WTC11 (cell line): ENCODE results near the gene VSTM2L. TPM values are rescaled to one million over a fixed set of nuclear protein-coding genes. Genes with fewer than 3 reads are reported as not detected.

Experiments used
- ATAC-seq: fragments of 200-7000 bp; cut with Tn5 transposase; 2 replicates; pipeline ENCODE4 v1.10.0; 2021; ENCODE audit warnings: mild to moderate bottlenecking, moderate library complexity
- CTCF ChIA-PET: fragments of 300-600 bp; sonication (Branson Sonifier 250); formaldehyde crosslinking; loops from one replicate; lab custom pipeline; 2021; ENCODE audit warnings: antibody characterized with exemption; lab: Charles Lee
- POLR2A ChIA-PET: fragments of 350-600 bp; sonication (Branson Sonifier 250); formaldehyde crosslinking; loops from one replicate; lab custom pipeline; 2021; ENCODE audit warnings: antibody characterized with exemption; lab: Charles Lee
- DNase-seq: peaks from one replicate; pipeline ENCODE4 v3.0.0; 2021; ENCODE audit warnings: low spot score
- H3K27ac Mint-ChIP-seq: 2 replicates; pipeline ENCODE4 v1.8.0; 2021; ENCODE audit warnings: mixed read lengths
- H3K27me3 Mint-ChIP-seq: 2 replicates; pipeline ENCODE4 v1.8.0; 2021; ENCODE audit warnings: low read depth, mild to moderate bottlenecking, moderate library complexity, mixed read lengths
- H3K36me3 Mint-ChIP-seq: 2 replicates; pipeline ENCODE4 v1.8.0; 2021; ENCODE audit warnings: mixed read lengths
- H3K4me1 Mint-ChIP-seq: 2 replicates; pipeline ENCODE4 v1.8.0; 2022; ENCODE audit warnings: mixed read lengths
- H3K4me3 Mint-ChIP-seq: 2 replicates; pipeline ENCODE4 v1.8.0; 2021; ENCODE audit warnings: mild to moderate bottlenecking, moderate library complexity, mixed read lengths
- H3K9me3 Mint-ChIP-seq: 2 replicates; pipeline ENCODE4 v1.8.0; 2021; ENCODE audit warnings: mixed read lengths
- CREB1 ChIP-seq: sonication (generic); formaldehyde crosslinking; IDR thresholded peaks from 2 replicates; pipeline ENCODE4 v1.8.0; 2023; ENCODE audit warnings: mild to moderate bottlenecking, missing genetic modification reagents
- CREM ChIP-seq: sonication (generic); formaldehyde crosslinking; IDR thresholded peaks from 2 replicates; pipeline ENCODE4 v1.8.1; 2022; ENCODE audit warnings: mild to moderate bottlenecking, missing genetic modification reagents, moderate library complexity
- FOXJ3 ChIP-seq: sonication (generic); formaldehyde crosslinking; IDR thresholded peaks from 2 replicates; pipeline ENCODE4 v1.9.0; 2021; ENCODE audit warnings: missing genetic modification reagents, mild to moderate bottlenecking, borderline replicate concordance
- FOXK1 ChIP-seq: sonication (generic); formaldehyde crosslinking; IDR thresholded peaks from 2 replicates; pipeline ENCODE4 v1.8.0; 2022; ENCODE audit warnings: mild to moderate bottlenecking, moderate library complexity, missing genetic modification reagents
- GABPB1 ChIP-seq: sonication (generic); formaldehyde crosslinking; IDR thresholded peaks from 2 replicates; pipeline ENCODE4 v1.8.1; 2023; ENCODE audit warnings: mild to moderate bottlenecking, missing genetic modification reagents
- GRHL2 ChIP-seq: fragments of 250-450 bp; sonication (Bioruptor Pico); IDR thresholded peaks from 2 replicates; pipeline ENCODE4 v1.8.0; 2022; ENCODE audit warnings: mild to moderate bottlenecking, moderate library complexity; ENCODE audit not compliant: insufficient replicate concordance, severe bottlenecking
- GTF2I ChIP-seq: fragments of 250-450 bp; sonication (Bioruptor Pico); conservative IDR thresholded peaks from 2 replicates; pipeline ENCODE4 v1.4.0; 2021; ENCODE audit warnings: mild to moderate bottlenecking
- JAZF1 ChIP-seq: fragments of 250-450 bp; sonication (Bioruptor Pico); IDR thresholded peaks from 2 replicates; pipeline ENCODE4 v1.9.0; 2021; ENCODE audit warnings: moderate library complexity, mild to moderate bottlenecking, inconsistent platforms
- NFATC4 ChIP-seq: fragments of 250-450 bp; sonication (Bioruptor Pico); IDR thresholded peaks from 2 replicates; pipeline ENCODE4 v1.9.0; 2021; ENCODE audit warnings: mild to moderate bottlenecking
- NFE2L1 ChIP-seq: sonication (generic); formaldehyde crosslinking; IDR thresholded peaks from 2 replicates; pipeline ENCODE4 v1.8.1; 2023; ENCODE audit warnings: missing genetic modification reagents
- NFYB ChIP-seq: sonication (generic); formaldehyde crosslinking; conservative IDR thresholded peaks from 2 replicates; pipeline ENCODE4 v1.8.0; 2022; ENCODE audit warnings: low read depth, missing genetic modification reagents
- NR2C2 ChIP-seq: sonication (generic); formaldehyde crosslinking; IDR thresholded peaks from 2 replicates; pipeline ENCODE4 v1.8.0; 2022; ENCODE audit warnings: mild to moderate bottlenecking, missing genetic modification reagents
- PRRX2 ChIP-seq: fragments of 250-450 bp; sonication (Bioruptor Pico); IDR thresholded peaks from 2 replicates; pipeline ENCODE4 v1.8.0; 2021; ENCODE audit warnings: mild to moderate bottlenecking
- SOX15 ChIP-seq: fragments of 250-450 bp; sonication (Bioruptor Pico); IDR thresholded peaks from 2 replicates; pipeline ENCODE4 v1.9.0; 2021; ENCODE audit warnings: mild to moderate bottlenecking
- ZNF219 ChIP-seq: sonication (generic); formaldehyde crosslinking; IDR thresholded peaks from 2 replicates; pipeline ENCODE4 v1.8.0; 2023; ENCODE audit warnings: missing genetic modification reagents, mild to moderate bottlenecking, borderline replicate concordance
- ZNF317 ChIP-seq: sonication (generic); formaldehyde crosslinking; IDR thresholded peaks from 2 replicates; pipeline ENCODE4 v1.8.1; 2023; ENCODE audit warnings: low read depth, mild to moderate bottlenecking, moderate library complexity, missing genetic modification reagents, borderline replicate concordance
- ZNF416 ChIP-seq: fragments of 250-450 bp; sonication (Bioruptor Pico); IDR thresholded peaks from 2 replicates; pipeline ENCODE4 v1.9.0; 2021; ENCODE audit warnings: mild to moderate bottlenecking, inconsistent platforms
- ZNF423 ChIP-seq: fragments of 250-450 bp; sonication (Bioruptor Pico); IDR thresholded peaks from 2 replicates; pipeline ENCODE4 v2.1.2; 2022; ENCODE audit warnings: mild to moderate bottlenecking, moderate library complexity
- total RNA-seq: library from RNA; stranded (reverse); gene quantifications from 3 replicates; pipeline ENCODE4 v1.2.3, GENCODE V29; 2021
- TF ChIP-seq, protein P1 (sequence below): sonication (generic); formaldehyde crosslinking; IDR thresholded peaks from 2 replicates; pipeline ENCODE4 v1.8.0; 2022; ENCODE audit warnings: mild to moderate bottlenecking, missing genetic modification reagents
- TF ChIP-seq, protein P2 (sequence below): sonication (generic); formaldehyde crosslinking; IDR thresholded peaks from 2 replicates; pipeline ENCODE4 v1.8.1; 2023; ENCODE audit warnings: mild to moderate bottlenecking, missing genetic modification reagents
- TF ChIP-seq, protein P3 (sequence below): sonication (generic); formaldehyde crosslinking; IDR thresholded peaks from 2 replicates; pipeline ENCODE4 v1.8.1; 2022; ENCODE audit warnings: missing genetic modification reagents, borderline replicate concordance
- TF ChIP-seq, protein P4 (sequence below): sonication (generic); formaldehyde crosslinking; IDR thresholded peaks from 2 replicates; pipeline ENCODE4 v1.8.1; 2023; ENCODE audit warnings: mild to moderate bottlenecking, missing genetic modification reagents, moderate library complexity

The VSTM2L gene
- total RNA-seq, 1 experiment from 2014 or later, result 1.9 TPM

DNA sequence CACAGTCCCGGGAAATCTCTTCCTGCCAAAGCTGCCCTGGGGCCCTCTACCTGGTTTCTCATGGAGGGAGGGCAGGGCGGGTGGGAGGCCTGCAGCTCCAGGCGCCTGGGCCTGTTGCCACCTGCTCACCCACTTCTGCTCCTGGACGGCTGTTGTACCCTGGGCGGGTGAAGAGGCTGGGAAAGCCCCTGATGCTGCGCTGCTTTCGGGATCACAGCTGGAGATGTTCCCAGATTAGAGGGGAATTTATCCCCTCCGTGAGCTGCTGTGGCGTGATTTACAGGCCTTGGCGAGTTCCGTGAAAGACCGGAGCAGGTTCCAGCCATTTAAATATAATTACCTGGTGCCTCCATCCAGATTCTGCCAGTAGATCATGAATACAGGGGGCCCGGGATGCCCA lies 12.3 kb upstream of the VSTM2L start:
- no peaks in the 10 kb centered on the region for H3K27me3 Mint-ChIP-seq
- no peak for DNase-seq

DNA sequence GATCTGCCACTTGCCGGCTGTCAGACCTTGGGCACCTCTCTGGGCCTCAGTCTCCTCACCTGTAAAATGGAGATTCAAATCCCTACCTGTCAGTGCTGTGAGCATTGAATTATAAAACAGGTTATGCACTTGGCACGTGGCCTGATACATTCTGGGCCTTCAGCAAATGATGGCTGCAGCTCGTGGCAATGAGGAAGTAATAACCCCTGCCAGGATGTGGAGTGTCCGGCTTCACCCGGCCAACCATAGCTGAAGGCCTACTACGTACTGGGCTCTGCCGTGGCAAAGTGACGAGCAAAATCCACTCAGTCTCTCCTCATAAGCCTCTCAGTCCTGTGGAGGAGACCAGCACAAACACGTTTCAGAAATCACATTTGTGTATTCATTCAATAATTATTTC lies 10.9 kb upstream of the VSTM2L start:
- no peak for TF ChIP-seq PRRX2 (CRISPR knock-in tag)
- TF ChIP-seq ZNF416, result no peak
- TF ChIP-seq FOXJ3 (CRISPR knock-in tag), result no peak
- no peak for TF ChIP-seq NFATC4 (CRISPR knock-in tag)
- no peak for TF ChIP-seq SOX15 (CRISPR knock-in tag)
- TF ChIP-seq FOXK1 (CRISPR knock-in tag), result no peak
- no peak for TF ChIP-seq NFE2L1
- TF ChIP-seq, protein P1, sequence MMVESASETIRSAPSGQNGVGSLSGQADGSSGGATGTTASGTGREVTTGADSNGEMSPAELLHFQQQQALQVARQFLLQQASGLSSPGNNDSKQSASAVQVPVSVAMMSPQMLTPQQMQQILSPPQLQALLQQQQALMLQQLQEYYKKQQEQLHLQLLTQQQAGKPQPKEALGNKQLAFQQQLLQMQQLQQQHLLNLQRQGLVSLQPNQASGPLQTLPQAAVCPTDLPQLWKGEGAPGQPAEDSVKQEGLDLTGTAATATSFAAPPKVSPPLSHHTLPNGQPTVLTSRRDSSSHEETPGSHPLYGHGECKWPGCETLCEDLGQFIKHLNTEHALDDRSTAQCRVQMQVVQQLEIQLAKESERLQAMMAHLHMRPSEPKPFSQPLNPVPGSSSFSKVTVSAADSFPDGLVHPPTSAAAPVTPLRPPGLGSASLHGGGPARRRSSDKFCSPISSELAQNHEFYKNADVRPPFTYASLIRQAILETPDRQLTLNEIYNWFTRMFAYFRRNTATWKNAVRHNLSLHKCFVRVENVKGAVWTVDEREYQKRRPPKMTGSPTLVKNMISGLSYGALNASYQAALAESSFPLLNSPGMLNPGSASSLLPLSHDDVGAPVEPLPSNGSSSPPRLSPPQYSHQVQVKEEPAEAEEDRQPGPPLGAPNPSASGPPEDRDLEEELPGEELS (CRISPR knock-in tag), result no peak
- TF ChIP-seq JAZF1 (CRISPR knock-in tag), result no peak
- TF ChIP-seq, protein P2, sequence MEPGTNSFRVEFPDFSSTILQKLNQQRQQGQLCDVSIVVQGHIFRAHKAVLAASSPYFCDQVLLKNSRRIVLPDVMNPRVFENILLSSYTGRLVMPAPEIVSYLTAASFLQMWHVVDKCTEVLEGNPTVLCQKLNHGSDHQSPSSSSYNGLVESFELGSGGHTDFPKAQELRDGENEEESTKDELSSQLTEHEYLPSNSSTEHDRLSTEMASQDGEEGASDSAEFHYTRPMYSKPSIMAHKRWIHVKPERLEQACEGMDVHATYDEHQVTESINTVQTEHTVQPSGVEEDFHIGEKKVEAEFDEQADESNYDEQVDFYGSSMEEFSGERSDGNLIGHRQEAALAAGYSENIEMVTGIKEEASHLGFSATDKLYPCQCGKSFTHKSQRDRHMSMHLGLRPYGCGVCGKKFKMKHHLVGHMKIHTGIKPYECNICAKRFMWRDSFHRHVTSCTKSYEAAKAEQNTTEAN (CRISPR knock-in tag), result no peak
- no peak for TF ChIP-seq ZNF317 (CRISPR knock-in tag)
- TF ChIP-seq ZNF219 (CRISPR knock-in tag), result no peak
- no peak for TF ChIP-seq ZNF423 (CRISPR knock-in tag)
- no peak for TF ChIP-seq GRHL2 (CRISPR knock-in tag)
- TF ChIP-seq GABPB1, result no peak
- TF ChIP-seq, protein P3, sequence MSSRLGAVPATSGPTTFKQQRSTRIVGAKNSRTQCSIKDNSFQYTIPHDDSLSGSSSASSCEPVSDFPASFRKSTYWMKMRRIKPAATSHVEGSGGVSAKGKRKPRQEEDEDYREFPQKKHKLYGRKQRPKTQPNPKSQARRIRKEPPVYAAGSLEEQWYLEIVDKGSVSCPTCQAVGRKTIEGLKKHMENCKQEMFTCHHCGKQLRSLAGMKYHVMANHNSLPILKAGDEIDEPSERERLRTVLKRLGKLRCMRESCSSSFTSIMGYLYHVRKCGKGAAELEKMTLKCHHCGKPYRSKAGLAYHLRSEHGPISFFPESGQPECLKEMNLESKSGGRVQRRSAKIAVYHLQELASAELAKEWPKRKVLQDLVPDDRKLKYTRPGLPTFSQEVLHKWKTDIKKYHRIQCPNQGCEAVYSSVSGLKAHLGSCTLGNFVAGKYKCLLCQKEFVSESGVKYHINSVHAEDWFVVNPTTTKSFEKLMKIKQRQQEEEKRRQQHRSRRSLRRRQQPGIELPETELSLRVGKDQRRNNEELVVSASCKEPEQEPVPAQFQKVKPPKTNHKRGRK (CRISPR knock-in tag), result no peak
- no peak for TF ChIP-seq NFYB (CRISPR knock-in tag)
- no peak for TF ChIP-seq GTF2I (CRISPR knock-in tag)
- TF ChIP-seq, all 79 proteins: peak for 0
- ChIA-PET CTCF (interaction anchor here (0.6 to 3.8 kb wide), 7 partner anchors 10 to 407 kb away, joined by 3 to 18 read pairs (median 4); no protein-coding TSS in a partner anchor), POLR2A (no interaction called here)
- Mint-ChIP-seq H3K9me3 (no peaks in the 10 kb centered on the region), H3K27me3 (no peaks in the 10 kb centered on the region), H3K4me1 (peaks cover 2% of the 10 kb centered on the region), H3K27ac (no peak overlapping the region), H3K4me3 (no peak overlapping the region), H3K36me3 (no peaks in the 10 kb centered on the region)
- ATAC-seq (no peak), DNase-seq (no peak)

More for the DNA sequence above, 12.3 kb upstream of the VSTM2L start:
- ChIA-PET CTCF (no interaction called here), POLR2A (no interaction called here)
- Mint-ChIP-seq H3K9me3 (no peaks in the 10 kb centered on the region), H3K4me3 (no peak overlapping the region), H3K27ac (no peak overlapping the region), H3K36me3 (no peaks in the 10 kb centered on the region), H3K4me1 (no peaks in the 10 kb centered on the region)
- no peak for ATAC-seq
- TF ChIP-seq, protein P4, sequence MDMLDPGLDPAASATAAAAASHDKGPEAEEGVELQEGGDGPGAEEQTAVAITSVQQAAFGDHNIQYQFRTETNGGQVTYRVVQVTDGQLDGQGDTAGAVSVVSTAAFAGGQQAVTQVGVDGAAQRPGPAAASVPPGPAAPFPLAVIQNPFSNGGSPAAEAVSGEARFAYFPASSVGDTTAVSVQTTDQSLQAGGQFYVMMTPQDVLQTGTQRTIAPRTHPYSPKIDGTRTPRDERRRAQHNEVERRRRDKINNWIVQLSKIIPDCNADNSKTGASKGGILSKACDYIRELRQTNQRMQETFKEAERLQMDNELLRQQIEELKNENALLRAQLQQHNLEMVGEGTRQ (CRISPR knock-in tag), result no peak
- TF ChIP-seq NR2C2 (CRISPR knock-in tag) (no peak), NFYB (CRISPR knock-in tag) (no peak), CREM (CRISPR knock-in tag) (no peak), CREB1 (CRISPR knock-in tag) (no peak)
- TF ChIP-seq, protein P1 (CRISPR knock-in tag), result no peak
